ENCODE results near the gene MTOR.
"Not testable (repeated sequence)": the region's sequence is repeated elsewhere in the genome, so short reads cannot be mapped to it uniquely, and the experiment has no call there.

MTOR gene

DNA sequence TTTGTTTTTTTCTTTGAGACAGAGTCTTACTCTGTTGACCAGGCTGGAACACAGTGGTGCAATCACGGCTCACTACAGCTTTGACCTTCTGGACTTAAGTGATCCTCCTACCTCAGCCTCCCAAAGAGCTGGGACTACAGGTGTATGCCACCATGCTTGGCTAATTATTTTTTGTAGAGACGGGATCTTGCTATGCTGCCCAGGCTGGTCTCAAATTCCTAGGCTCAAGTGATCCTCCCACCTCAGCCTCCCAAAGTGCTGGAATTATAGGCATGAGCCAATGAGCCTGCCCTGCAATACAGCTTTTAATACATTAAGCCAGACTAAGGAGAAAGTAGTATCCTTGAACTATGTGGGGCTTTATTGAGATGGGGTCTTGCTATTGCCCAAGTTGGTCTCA is 146.0 kb downstream of the MTOR start:
- no peak for DNase-seq
- Histone ChIP-seq H3K27me3 (ENCODE audit: insufficient read depth, low read depth, severe bottlenecking) (no peaks in the 10 kb centered on the region), H3K4me3 (ENCODE audit: low read depth, low read length) (no peak overlapping the region), H3K27ac (no peak overlapping the region), H3K9me3 (ENCODE audit: severe bottlenecking) (no peaks in the 10 kb centered on the region), H3K36me3 (peaks cover 62% of the 10 kb centered on the region)
- TF ChIP-seq, protein P1, sequence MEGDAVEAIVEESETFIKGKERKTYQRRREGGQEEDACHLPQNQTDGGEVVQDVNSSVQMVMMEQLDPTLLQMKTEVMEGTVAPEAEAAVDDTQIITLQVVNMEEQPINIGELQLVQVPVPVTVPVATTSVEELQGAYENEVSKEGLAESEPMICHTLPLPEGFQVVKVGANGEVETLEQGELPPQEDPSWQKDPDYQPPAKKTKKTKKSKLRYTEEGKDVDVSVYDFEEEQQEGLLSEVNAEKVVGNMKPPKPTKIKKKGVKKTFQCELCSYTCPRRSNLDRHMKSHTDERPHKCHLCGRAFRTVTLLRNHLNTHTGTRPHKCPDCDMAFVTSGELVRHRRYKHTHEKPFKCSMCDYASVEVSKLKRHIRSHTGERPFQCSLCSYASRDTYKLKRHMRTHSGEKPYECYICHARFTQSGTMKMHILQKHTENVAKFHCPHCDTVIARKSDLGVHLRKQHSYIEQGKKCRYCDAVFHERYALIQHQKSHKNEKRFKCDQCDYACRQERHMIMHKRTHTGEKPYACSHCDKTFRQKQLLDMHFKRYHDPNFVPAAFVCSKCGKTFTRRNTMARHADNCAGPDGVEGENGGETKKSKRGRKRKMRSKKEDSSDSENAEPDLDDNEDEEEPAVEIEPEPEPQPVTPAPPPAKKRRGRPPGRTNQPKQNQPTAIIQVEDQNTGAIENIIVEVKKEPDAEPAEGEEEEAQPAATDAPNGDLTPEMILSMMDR (IDR thresholded peaks at IDR 0.05; ENCODE audit: low read depth, low read length), result no peak

DNA sequence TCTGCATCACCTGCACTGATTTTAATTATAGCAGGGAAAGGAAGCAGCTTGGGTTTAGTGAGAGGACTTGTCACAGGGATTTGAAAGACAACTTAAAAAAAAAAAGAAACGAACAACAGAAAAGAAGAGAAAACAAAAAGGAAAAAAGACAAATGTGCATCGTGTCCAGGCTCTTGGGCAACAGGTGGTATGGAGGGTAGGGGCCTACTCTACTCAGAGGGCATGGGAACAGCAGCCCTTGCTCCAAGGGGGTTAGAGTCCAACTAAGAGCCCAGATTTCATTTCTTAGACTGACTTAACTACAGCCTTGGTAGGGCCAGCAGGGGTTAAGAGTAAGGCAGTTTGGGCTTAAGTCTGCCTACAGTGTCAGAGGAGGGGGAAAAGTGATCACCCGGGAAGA is 147.4 kb downstream of the MTOR start:
- DNase-seq, result no peak
- H3K27ac ChIP-seq, result no peak overlapping the region
- TF ChIP-seq, protein P1 (IDR thresholded peaks at IDR 0.05; ENCODE audit: low read depth, low read length), result no peak

DNA sequence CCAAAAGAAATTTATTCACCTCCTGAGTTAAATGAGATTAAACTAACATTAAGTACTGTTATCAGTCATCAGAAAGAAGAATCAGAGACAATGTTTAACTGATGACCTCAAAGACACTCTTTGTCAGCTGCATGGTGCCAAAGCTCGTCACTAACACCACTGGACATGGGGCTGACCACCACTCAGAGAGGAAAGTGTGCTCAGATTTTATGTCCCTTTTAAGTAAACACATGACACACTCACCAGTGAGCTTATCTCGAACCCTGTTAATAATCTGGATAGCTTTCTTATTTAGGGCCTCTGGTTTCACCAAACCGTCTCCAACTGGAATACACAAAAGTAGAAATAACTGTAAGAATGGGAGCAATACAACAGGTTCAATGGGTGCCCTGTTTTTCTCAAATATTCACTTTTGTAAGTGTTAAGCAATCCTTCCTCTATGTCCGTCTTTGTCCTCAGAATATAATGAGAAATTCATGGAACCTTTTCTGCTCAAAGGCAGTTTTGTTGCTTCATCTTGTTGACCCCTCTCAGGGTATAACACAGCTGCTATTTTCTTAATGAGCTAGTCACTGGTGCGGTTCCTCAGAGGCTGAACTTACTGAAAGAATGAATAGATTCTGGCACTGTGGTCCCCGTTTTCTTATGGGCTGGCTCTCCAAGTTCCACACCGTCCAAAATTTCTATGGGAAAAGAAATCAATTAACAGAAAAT is 153.1 kb downstream of the MTOR start:
- Histone ChIP-seq H3K9me3 (ENCODE audit: severe bottlenecking) (no peaks in the 10 kb centered on the region), H3K4me3 (ENCODE audit: low read depth, low read length) (no peak overlapping the region), H3K27ac (no peak overlapping the region), H3K27me3 (ENCODE audit: insufficient read depth, low read depth, severe bottlenecking) (no peaks in the 10 kb centered on the region), H3K36me3 (peaks cover 61% of the 10 kb centered on the region)
- DNase-seq, result no peak
- TF ChIP-seq, protein P1 (IDR thresholded peaks at IDR 0.05; ENCODE audit: low read depth, low read length), result no peak

More for the DNA sequence above, 147.4 kb downstream of the MTOR start:
- Histone ChIP-seq H3K4me3 (ENCODE audit: low read depth, low read length) (no peak overlapping the region), H3K27me3 (ENCODE audit: insufficient read depth, low read depth, severe bottlenecking) (no peaks in the 10 kb centered on the region), H3K36me3 (peaks cover 64% of the 10 kb centered on the region), H3K9me3 (ENCODE audit: severe bottlenecking) (no peaks in the 10 kb centered on the region)

DNA sequence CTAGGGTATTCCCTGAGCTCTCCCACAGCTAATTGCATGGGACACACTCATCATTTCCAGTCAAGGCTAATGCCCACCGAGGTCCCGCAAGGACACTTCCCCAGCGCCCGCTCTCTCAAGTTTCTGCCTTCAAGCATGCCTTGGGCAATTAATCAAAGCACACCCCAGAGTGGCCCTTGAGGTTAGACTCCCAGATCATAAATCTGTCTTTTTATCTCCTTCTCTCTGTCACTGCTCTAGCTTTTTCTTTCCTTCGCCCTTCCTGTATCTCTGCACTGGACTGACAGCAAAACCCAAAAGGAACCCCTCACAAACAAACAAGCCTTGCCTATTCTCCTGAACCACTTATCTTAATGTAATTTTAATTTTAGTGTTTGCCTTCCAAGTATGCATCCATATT is 154.8 kb downstream of the MTOR start:
- Histone ChIP-seq H3K36me3 (peaks cover 45% of the 10 kb centered on the region), H3K27me3 (ENCODE audit: insufficient read depth, low read depth, severe bottlenecking) (no peaks in the 10 kb centered on the region), H3K27ac (no peak overlapping the region), H3K4me3 (ENCODE audit: low read depth, low read length) (no peak overlapping the region), H3K9me3 (ENCODE audit: severe bottlenecking) (no peaks in the 10 kb centered on the region)
- TF ChIP-seq, protein P1 (IDR thresholded peaks at IDR 0.05; ENCODE audit: low read depth, low read length), result no peak
- DNase-seq, result no peak

DNA sequence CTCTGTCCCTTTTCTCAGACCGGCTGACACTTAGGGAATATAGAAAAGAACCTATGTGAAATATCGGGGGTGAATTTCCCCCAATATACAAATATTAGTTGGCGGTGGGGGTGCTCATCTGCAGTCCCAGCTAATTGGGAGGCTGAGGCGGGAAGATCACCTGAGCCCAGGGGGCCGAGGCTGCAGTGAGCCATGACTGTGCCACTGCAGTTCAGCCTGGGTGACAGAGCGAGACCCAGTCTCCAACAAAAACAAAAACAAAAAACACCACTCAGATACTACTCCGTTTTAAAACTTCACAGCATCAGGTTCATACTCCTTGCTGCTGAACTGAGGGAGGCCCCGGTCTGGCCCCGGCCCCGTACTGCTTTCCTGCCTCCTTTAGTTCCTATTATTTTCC is 156.8 kb downstream of the MTOR start:
- TF ChIP-seq, protein P1 (IDR thresholded peaks at IDR 0.05; ENCODE audit: low read depth, low read length), result no peak
- no peak overlapping the region for H3K4me3 ChIP-seq (ENCODE audit: low read depth, low read length)
- H3K9me3 ChIP-seq (ENCODE audit: severe bottlenecking), result no peaks in the 10 kb centered on the region
- no peak for DNase-seq
- H3K27ac ChIP-seq, result no peak overlapping the region
- H3K36me3 ChIP-seq, result peaks cover 33% of the 10 kb centered on the region
- H3K27me3 ChIP-seq (ENCODE audit: insufficient read depth, low read depth, severe bottlenecking), result no peaks in the 10 kb centered on the region

DNA sequence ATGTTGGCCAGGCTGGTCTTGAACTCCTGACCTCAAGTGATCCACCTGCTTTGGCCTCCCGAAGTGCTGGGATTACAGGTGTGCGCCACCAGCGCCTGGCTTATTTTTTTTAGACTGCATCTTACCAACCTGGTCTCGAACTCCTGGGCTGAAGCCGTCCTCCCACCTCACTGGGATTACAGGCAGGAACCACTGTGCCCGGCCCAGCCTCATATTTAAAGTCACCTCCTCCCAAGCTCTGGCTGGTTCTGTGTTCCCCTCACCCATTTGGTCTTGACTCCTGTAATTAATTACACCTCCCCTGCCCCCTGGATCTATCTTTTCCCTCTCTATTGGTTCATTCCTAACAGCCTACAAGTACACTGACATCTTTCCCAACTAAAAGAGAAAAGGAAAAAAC is 161.0 kb downstream of the MTOR start:
- H3K9me3 ChIP-seq (ENCODE audit: severe bottlenecking), result no peaks in the 10 kb centered on the region
- peaks cover 31% of the 10 kb centered on the region for H3K36me3 ChIP-seq
- H3K27me3 ChIP-seq (ENCODE audit: insufficient read depth, low read depth, severe bottlenecking), result no peaks in the 10 kb centered on the region
- no peak overlapping the region for H3K4me3 ChIP-seq (ENCODE audit: low read depth, low read length)
- DNase-seq, result no peak
- no peak overlapping the region for H3K27ac ChIP-seq
- TF ChIP-seq, protein P1 (IDR thresholded peaks at IDR 0.05; ENCODE audit: low read depth, low read length), result no peak

DNA sequence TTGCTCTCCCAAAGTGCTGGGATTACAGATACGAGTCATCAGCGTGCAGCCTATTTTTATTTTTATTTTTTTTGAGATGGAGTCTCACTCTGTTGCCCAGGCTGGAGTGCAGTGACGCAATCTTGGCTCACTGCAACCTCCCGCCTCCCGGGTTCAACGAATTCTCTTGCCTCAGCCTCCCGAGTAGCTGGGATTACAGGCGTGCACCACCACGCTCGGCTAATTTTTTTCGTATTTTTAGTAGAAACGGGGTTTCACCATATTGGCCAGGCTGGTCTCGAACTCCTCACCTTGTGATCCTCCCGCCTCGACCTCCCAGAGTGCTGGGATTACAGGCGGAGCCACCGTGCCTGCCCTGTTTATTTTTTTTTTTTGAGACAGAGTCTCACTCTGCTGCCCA is 161.5 kb downstream of the MTOR start:
- H3K27ac ChIP-seq; DNase-seq; H3K4me3 ChIP-seq (ENCODE audit: low read depth, low read length); H3K9me3 ChIP-seq (ENCODE audit: severe bottlenecking); H3K27me3 ChIP-seq (ENCODE audit: insufficient read depth, low read depth, severe bottlenecking): not testable (repeated sequence)
- H3K36me3 ChIP-seq, result peaks cover 32% of the 10 kb centered on the region
